ENCODE measurements around the gene THSD7B. TPM values are rescaled to one million over a fixed set of nuclear protein-coding genes. Genes with fewer than 3 reads are reported as not detected.

THSD7B gene
- total and polyA plus RNA-seq, 2 of the 8 experiments (the other 6 are each of a cell fraction or from before 2014, with no cell fraction given) = 0.60 to 2.9 TPM

- DNase-seq (ENCODE audit: low read depth in 1 of 2, low spot score in 2 of 2) = no peak
- H2BK20ac ChIP-seq (ENCODE audit: low read length) = no peak overlapping the region
- no peak overlapping the region for H3K14ac ChIP-seq (ENCODE audit: insufficient read length)
- no peak overlapping the region for H3K4me2 ChIP-seq (ENCODE audit: insufficient read depth in 1 of 2, low read depth in 2 of 2, low read length in 2 of 2)
- no peak overlapping the region for H2BK12ac ChIP-seq (ENCODE audit: low read depth, low read length)
- no peak overlapping the region for H4K8ac ChIP-seq (ENCODE audit: extremely low read depth, insufficient read depth, low read length)
- no peak overlapping the region for H2AFZ ChIP-seq (ENCODE audit: low read length)
- TF ChIP-seq E2F6 (IDR thresholded peaks at IDR 0.05) (no peak), TBP (IDR thresholded peaks at IDR 0.05; ENCODE audit: low read depth, low read length) (no peak), CTCF (IDR thresholded peaks at IDR 0.05; ENCODE audit: control extremely low read depth in 1 of 3, insufficient read depth in 1 of 3, low read depth in 1 of 3, low read length in 3 of 3) (no peak), POU5F1 (IDR thresholded peaks at IDR 0.05; ENCODE audit: low read depth, low read length) (no peak), NRF1 (IDR thresholded peaks at IDR 0.05; ENCODE audit: low read depth, low read length) (no peak)
- H3K4ac ChIP-seq (replicated peaks; ENCODE audit: insufficient read length, low read depth, low read length) = no peak overlapping the region
- H3K79me2 ChIP-seq (ENCODE audit: control insufficient read depth in 1 of 2, insufficient read depth in 2 of 2, low read length in 2 of 2) = no peaks in the 10 kb centered on the region
- no peak overlapping the region for H3K9ac ChIP-seq (replicated peaks in 1 of 4; ENCODE audit: extremely low read depth in 1 of 4, low read depth in 3 of 4, low read length in 3 of 4)
- no peaks in the 10 kb centered on the region for H4K20me1 ChIP-seq (replicated peaks in 1 of 2; ENCODE audit: control insufficient read depth in 1 of 2, insufficient read depth in 2 of 2, low read length in 2 of 2)
- H2BK5ac ChIP-seq (ENCODE audit: low read depth, low read length) = no peak overlapping the region
- H3K4me3 ChIP-seq (ENCODE audit: extremely low read depth in 1 of 4, insufficient read depth in 2 of 4, low read depth in 3 of 4, low read length in 4 of 4) = no peak overlapping the region
- POLR2A ChIA-PET (ENCODE audit: partially characterized antibody) = no interaction called here
- FAIRE-seq = no peak
- H3K27ac ChIP-seq (ENCODE audit: low read depth, low read length) = no peak overlapping the region
- H2AK5ac ChIP-seq (ENCODE audit: low read depth, low read length) = no peak overlapping the region
- no peaks in the 10 kb centered on the region for H3K79me1 ChIP-seq (ENCODE audit: low read depth, low read length)
- no peak overlapping the region for H2BK15ac ChIP-seq (ENCODE audit: low read length)
- H3K18ac ChIP-seq (ENCODE audit: extremely low read depth, low read length) = no peak overlapping the region
- no peaks in the 10 kb centered on the region for H3K23me2 ChIP-seq (ENCODE audit: low read depth, low read length)
- CTCF ChIA-PET (ENCODE audit: partially characterized antibody) = interaction anchor here (1.2 to 2.6 kb wide), 2 partner anchors 10 to 229 kb away, joined by 3 to 8 read pairs; no protein-coding TSS in a partner anchor
- H3K36me3 ChIP-seq (ENCODE audit: control insufficient read depth in 2 of 4, insufficient read depth in 4 of 4, low read length in 3 of 4) = no peaks in the 10 kb centered on the region
- no peak overlapping the region for H4K91ac ChIP-seq (replicated peaks; ENCODE audit: insufficient read length, low read length)
- WGBS, 2 experiments (ENCODE audit: extremely low coverage in 1 of 2, insufficient coverage in 1 of 2, insufficient read length in 1 of 2, insufficient replicate concordance in 2 of 2, low coverage in 1 of 2, low lambda C conversion rate in 2 of 2, missing lambda C conversion rate in 1 of 2) = 92% methylated on average over 3 of the region's 3 CpGs; no CpG with 5 or more reads in 1 of the 2 experiments
- no peak overlapping the region for H2BK120ac ChIP-seq (replicated peaks; ENCODE audit: low read depth, low read length)
- no peak overlapping the region for H3K56ac ChIP-seq (replicated peaks; ENCODE audit: insufficient read length, low read depth, low read length)
- no peaks in the 10 kb centered on the region for H3K9me3 ChIP-seq (ENCODE audit: insufficient read depth in 2 of 2, low read depth in 1 of 2, low read length in 1 of 2)
- no peak overlapping the region for H4K5ac ChIP-seq (ENCODE audit: insufficient read length, low read depth, low read length)
- H3K27me3 ChIP-seq (replicated peaks in 1 of 4; ENCODE audit: control insufficient read depth in 3 of 4, extremely low read depth in 1 of 4, insufficient read depth in 3 of 4, low read length in 3 of 4) = no peaks in the 10 kb centered on the region
- no peaks in the 10 kb centered on the region for H3K4me1 ChIP-seq (replicated peaks in 1 of 4; ENCODE audit: control insufficient read depth in 3 of 4, insufficient read depth in 4 of 4, low read length in 3 of 4)
- no peak overlapping the region for H3K23ac ChIP-seq (ENCODE audit: insufficient read length)
Measured at GRCh38 chr2:137238065-137238464, 472.7 kb downstream of the THSD7B start.
